GM04503 (cell line): ENCODE data around the gene CLEC16A.

Experiments
- DNase-seq: peaks from one replicate; pipeline ENCODE4 v3.0.0-alpha.2; 2012; ENCODE audit warnings: low read depth

Gene CLEC16A

DNA sequence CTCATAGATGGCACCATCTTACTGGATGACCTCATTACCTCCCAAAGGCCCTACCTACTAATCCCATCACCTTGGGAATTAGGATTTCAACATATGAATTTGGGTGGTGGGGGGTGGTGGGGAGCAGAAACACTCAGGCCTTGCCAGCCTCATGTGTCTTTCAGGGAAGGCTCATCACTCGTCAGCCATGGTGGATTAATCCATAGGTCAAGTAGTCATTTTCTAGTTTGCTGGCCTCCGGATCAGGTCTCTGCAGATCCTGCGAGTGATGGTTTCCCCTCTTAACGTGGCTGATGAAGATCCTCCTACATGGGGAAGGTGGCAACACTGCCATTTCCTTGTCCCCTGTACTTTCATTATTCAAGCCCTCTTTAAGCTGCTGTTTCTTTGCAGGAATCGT, 101.1 kb downstream of the CLEC16A start:
- no peak for DNase-seq

DNA sequence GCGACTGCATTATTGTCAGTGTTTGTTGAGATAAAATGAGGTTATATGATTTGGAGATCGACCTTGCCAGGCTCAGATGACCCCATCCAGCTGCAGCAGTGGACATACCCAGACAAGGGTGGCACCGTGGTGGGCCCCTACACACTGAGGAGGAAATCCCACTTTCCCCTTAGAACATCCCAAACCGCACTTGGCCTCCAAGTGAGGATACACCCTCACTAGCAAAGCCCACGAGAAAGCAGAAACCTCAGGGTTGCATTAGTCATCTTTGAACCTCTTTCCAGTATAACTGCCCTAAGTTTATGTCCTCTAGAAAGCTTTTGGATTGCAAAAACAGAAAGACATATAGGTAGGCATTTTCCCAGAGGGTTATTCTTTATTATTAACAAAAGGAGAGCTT, 101.5 kb downstream of the CLEC16A start:
- no peak for DNase-seq

DNA sequence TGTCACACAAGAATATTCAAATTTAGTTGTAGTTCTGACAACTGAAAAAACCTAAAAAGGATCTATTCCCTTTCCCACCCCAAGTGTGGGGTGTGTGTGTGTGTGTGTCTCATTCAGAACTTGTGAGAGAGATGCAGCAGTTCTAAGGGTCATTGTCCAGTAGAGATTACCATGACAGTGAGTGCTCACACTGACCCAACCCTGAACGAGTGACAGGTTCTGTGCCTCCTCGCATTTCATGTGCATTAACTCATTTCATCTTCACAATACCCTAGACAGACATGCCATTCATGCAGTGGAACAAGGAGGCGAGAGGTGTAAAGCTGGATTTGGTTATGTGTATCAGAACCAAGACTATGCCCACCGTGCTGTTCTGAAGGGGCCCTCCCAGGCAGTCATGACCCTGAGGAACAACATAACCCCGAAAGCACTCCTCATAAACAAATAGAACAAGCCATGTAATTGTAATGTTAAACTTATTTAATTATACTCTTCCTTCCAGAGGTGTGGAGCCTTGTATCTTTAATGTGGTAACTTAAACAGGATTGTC, 102.1 kb downstream of the CLEC16A start:
- no peak for DNase-seq

- DNase-seq, result peak; percentile 44
Observed at GRCh38 chr16:11047057-11047456, 102.7 kb downstream of the CLEC16A start.

DNA sequence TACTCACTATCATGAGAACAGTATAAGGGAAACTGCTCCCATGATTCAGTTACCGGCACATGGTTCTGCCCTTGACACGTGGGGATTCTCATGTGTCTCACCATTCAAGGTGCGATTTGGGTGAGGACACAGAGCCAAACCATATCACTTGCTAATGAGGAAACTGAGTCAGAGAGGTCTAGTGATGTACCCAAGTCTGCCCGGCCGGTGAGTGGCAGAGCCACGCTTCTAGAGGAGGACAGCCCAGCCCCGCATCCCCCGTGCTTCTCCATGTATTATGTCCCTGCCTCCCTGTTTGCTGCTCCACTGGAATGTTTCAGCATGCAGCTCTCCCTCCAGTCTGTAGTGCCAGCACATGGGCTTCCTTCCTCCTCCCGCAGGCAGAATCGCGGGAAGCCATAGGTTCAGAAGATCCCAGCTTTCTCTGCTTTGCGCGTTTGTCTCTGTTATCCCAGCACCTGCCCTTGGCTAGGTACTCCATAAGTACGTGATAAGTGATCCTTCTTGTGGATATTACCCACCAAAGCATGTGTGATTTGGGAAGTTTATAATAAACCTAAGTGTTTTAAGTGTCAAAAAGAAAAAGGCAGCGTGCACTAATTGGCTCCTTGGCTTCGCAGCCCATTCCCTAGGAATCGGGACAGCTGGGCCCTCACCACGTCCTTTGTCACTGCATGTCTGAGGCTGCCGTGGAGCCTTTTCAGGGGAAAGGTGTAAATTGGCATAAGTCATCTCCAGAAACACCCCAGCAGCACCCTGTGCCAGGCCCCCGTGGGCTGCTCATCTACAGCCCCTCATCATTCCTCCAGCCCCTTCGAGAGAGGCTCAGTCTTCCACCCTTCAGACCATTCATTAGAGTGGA, 103.8 kb downstream of the CLEC16A start:
- no peak for DNase-seq

DNA sequence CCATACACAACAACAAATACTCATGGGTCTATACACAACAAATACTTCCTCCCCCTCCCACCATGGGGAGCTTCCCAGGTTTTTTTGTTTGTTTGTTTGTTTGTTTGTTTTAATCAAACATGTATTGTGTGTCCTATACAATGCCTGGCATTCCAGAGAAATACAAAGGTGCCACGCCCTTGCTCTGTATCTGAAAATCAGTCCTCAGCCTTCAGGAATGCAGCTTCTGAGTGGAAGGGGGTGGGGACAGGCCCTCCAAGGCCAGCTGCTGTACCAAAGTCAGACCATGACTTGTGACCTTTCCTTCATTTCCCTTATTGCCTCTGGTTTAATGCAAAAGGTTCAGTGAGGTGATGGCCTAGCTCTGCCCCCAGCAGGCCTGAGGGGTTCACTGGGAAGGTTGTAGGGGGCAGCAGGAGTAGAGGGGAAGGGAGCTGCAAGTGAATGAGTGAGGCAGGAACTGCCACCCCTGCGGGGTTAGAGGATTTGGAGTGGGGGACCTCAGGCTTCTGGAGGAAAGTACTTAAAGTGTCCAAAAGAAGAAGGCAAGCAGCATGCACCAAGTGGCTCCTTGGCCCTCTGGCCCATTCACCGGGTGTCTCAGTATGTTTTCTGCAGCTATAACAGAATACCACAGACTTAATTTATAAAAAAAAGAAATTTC, 105.2 kb downstream of the CLEC16A start:
- DNase-seq, result no peak

DNA sequence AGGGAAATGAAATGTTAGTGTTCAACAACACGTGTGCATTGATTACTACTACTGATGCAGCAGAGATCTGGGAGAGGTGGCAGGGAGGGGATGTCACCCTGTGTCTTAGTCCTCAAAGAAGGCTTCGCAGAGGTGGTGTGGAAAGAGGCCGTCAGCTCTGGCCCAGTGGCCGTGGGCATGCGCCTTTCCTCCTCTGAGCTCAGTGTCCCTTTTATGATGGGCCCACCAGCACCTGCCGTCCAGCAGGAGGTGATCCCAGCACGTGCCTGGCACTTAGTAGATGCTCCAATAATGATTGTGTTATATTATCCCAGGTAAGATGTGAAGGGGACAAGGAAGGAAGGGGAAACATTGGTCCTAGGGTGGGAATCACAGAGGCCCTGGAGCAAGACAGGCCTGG, 106.2 kb downstream of the CLEC16A start:
- DNase-seq, result no peak

- no peak for DNase-seq
Observed at GRCh38 chr16:11050944-11051343, 106.6 kb downstream of the CLEC16A start.

DNA sequence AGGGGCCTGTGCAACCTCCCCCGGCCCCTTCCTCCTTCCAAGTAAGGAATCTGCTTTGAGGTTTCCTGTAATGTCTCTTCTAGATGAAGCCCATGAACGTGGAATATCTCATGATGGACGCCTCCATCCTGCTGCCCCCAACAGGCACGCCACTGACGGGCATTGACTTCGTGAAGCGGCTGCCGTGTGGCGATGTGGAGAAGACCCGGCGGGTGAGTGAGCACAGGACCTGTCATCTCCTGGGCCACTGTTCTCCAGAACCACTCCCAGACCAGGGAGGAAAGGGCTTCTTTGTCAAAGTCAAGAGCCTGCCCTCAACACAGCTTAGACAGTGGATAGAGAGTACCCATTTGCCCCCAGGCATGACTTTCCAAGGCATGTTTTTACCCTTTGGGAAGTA, 107.1 kb downstream of the CLEC16A start:
- no peak for DNase-seq

GRCh38 chr16:11051879-11052808, 107.8 kb downstream of the CLEC16A start:
- no peak for DNase-seq

- no peak for DNase-seq
Observed at GRCh38 chr16:11053916-11054460, 109.6 kb downstream of the CLEC16A start.

- no peak for DNase-seq
Observed at GRCh38 chr16:11056090-11056992, 112.0 kb downstream of the CLEC16A start.

GRCh38 chr16:11056993-11057649, 112.8 kb downstream of the CLEC16A start:
- no peak for DNase-seq

DNA sequence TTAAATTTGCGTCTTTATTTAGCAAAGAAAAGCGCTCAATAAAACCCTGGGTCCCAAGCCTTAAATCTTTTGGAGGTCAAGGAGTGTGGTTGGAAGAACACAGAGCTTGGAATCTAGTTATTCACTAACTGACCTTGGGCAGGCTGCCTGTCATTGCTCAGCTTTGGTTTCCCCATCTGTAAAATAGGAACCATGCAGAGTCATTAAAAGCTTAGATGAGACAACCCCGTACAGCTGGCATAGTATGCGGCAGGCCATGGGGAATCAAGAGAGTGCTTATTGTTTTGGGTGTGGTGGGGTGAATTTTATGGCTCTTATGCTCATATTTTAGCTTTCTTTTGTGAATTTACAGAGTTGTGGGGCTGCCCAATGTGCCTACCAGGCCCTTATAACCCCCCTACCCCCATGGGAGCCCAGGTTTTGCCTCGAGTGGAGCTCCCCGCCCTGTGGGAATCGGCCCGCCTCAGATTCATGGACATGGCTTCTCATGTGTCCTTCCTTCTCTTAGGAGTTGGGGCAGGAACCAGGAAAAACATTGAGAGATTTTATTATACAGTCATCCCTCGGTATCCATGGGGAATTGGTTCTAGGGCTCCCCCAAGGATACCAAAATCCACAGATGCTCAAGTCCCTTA, 113.5 kb downstream of the CLEC16A start:
- DNase-seq, result no peak

DNA sequence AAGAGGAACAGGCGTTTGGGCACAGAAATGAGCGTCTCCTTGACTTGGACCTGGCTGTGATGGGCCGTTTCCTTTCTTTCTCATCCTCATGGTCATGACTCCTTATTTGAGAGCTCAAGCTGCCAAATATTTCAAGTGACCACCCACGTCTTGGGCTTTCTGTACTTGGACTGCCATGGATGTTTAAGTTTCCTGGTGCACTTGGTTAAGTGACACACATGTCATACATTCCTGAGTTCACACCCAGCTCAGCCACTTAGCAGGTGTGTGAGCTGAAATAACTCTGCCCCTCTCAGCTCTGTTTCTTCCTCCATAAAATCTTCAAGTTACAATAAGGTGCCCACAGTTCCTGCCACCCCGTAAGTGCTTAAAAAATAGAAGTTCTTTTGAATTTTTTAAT, 114.5 kb downstream of the CLEC16A start:
- no peak for DNase-seq

DNA sequence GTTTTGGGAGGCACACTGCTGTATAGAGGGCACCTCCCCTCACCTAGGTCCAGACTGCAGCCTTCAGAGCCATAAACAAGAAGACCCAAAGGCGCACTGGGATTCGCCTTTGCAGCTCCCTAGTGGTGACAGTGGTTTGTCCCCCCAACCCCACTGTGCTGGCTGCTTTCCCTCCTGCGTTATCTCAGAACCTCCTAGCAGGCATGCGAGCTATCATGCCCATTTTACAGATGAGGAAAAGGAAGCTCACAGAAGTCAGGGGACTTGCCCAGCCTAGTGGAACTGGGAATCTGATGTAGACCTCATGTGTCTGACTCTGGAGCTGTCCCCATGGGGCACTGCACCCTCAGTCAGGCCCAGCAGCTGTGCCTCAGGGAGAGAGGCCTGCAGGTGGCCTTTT, 115.2 kb downstream of the CLEC16A start:
- DNase-seq, result no peak

DNA sequence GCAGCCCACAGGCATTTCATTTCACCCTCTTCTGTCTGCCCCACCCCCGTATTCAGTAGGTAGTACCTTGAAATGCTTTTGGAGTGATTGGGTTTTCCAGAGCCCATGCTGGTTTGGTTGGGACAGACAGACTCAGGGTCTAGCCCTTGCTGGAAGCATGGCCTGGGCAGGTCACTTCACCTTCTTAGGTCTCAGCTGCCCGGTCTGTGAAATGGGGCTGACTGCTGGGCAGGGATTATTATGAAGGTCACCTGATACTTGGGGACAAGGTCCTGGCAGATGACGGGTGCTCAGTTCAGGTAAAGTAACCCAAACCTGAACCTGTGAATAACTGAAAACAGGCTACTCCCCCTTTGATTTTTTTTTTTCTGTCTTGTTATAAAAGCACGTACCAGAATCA, 116.0 kb downstream of the CLEC16A start:
- DNase-seq, result no peak

- DNase-seq, result no peak
Observed at GRCh38 chr16:11060842-11061241, 116.5 kb downstream of the CLEC16A start.

- no peak for DNase-seq
Observed at GRCh38 chr16:11061629-11062270, 117.4 kb downstream of the CLEC16A start.
